Fibroblast of skin of left biceps (primary cell): Measurements from ENCODE around the gene RAE1.

Source experiments
- DNase-seq, 2 experiments: peaks; one replicate each; pipeline ENCODE4 v3.0.0-alpha.2; 2013; ENCODE audit warnings: low read depth in 2 of 2

RAE1 gene

GRCh38 chr20:57400231-57400701 lies 49.2 kb downstream of the RAE1 start:
- no peak for DNase-seq

- no peak for DNase-seq
These were observed 49.9 kb downstream of the RAE1 start for GRCh38 chr20:57400821-57401564.

GRCh38 chr20:57401565-57401918 lies 50.5 kb downstream of the RAE1 start:
- no peak for DNase-seq

GRCh38 chr20:57402206-57403125 lies 51.4 kb downstream of the RAE1 start:
- DNase-seq, result no peak

DNA sequence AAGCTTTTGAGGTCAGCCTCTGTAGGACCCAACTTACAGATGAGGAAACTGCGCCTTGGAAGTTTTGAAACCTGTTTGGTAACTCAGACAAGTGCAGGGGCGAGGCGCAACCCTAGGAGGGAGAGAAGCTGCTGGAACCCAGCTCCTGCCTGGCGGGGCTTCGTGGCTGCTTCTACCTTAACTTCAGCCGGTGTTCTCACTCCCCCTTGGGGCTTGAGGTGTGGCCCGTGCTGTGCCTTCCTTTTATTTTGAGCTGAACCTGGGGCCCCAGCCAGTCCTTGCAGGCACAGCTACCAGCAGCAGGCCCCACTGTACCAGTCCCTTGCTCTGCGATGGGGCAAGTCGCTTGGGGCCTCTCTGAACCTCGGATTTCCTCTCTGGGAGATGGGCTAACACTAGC lies 52.2 kb downstream of the RAE1 start:
- DNase-seq, result no peak

- no peak for DNase-seq
These were observed 53.0 kb downstream of the RAE1 start for GRCh38 chr20:57404006-57404405.

DNA sequence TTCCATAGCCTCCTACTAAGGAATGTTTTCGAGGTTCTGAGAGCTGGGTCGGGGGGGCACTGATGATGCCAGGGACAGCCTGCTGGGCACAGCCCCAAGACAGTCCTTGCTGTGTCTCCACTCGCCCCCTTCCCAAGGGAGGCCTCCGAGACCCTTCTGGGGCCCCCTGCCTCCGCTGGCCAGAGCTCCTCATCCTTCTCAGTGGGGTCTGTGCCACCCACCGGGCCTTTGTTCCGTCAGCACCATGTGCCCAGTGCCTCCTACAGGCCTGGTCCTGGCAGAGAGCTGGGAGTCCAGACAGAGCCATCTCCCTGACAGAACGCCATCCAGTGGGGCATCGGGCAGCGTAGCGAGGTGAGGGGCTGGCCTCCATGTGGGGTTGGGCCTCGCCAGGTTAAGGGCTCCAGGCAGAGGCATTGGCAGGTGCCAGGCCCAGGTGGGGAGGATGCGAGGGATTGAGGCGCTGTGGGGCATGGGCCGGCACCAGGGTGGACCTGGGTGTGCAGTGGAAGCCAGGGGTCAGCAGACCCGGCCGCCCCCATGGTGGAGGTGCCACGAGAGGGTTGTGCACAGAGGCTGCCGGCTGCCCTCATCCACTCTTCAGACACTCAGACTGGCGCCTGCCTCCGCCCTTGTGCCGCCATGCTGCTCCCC lies 53.5 kb downstream of the RAE1 start:
- no peak for DNase-seq

DNA sequence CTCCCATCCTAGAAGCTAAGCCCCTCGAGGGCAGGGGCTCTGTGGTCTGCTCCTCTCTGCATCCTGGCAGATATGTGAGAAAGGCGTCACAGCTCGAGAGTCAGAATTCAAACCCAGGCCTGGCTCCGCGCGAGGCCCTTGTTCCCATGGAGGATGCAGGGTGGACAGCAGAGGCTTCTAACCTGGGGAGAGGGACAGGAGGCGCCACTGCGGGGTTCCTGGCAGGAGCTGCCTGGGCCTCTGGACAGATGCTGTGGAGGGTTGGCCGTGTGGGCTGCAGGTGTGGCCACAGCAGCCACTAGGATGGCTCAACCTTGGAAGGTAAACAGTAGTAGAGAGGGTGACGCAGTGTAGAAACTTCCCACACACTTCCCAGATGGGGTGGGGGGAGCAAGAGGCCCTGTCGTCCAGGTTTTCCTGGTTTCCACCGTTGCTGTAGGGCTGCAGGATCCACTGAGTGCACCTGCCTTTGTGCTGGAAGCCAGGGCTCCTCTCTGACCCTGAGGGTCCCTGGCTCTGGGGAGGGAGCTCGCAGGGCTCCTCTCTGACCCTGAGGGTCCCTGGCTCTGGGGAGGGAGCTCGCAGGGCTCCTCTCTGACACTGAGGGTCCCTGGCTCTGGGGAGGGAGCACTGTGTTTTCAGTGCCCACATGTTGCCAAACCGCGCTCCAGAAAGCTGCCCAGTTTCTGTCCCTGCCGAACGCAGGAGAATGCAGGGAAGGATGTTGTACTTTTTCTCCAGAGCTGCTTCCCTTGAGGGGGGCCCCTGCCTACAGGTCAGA lies 54.4 kb downstream of the RAE1 start:
- no peak for DNase-seq

GRCh38 chr20:57407541-57407956 lies 56.5 kb downstream of the RAE1 start:
- no peak for DNase-seq

- no peak for DNase-seq
These were observed 57.1 kb downstream of the RAE1 start for GRCh38 chr20:57408131-57408530.

- DNase-seq, result no peak
These were observed 57.6 kb downstream of the RAE1 start for GRCh38 chr20:57408536-57409233.

GRCh38 chr20:57409316-57409671 lies 58.2 kb downstream of the RAE1 start:
- no peak for DNase-seq

DNA sequence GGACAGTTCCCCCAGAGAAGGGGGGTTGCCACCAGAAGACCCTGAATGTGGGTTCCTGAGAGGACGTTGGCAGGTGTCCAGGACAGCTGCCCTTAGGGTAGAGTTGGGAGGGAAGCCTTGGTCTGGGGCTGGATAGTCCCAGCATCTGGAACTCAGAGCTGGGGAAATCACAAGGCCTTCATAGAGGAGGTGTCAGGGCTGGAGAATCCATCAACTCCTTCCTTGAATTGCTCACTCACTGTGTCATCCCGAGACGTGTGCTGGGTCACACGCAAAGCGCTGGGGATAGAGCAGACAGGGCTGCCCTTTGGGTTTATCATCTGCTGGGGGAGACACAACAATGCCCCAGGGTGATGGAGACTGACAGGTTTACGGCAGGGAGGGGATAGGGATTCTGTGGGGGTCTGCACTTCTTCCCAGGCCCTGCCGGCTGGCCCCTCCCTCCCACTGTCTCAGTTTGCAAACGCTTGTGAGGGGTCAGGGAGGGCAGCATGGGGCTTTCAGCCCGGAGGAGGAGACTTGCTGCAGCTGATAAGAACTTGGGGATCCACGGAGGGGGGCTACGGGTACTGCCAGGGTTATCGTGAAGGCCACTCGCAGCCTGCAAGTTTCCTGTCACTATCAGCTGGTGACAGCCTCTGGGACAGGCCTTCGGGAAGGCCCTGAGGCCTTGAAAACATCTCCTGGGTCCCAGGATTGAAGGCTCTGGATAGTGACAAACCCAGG lies 58.8 kb downstream of the RAE1 start:
- DNase-seq, result no peak

GRCh38 chr20:57410398-57410920 lies 59.4 kb downstream of the RAE1 start:
- no peak for DNase-seq

DNA sequence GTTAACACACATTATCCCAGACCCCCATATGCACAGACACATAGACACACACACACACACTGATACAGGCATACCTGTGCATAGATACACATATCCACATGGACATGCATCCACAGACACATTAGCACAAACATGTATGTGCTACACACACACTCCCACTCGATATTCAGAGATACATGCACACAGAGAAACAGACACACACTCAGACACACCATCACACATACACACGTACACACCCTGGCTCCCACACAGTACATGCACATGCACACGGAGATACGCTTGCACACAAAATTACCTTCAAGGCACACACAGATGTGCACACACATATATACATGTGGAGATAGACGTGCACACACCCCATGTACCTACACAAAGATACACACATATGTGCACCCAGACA lies 59.9 kb downstream of the RAE1 start:
- no peak for DNase-seq

GRCh38 chr20:57411406-57412283 lies 60.6 kb downstream of the RAE1 start:
- no peak for DNase-seq

GRCh38 chr20:57412347-57413029 lies 61.4 kb downstream of the RAE1 start:
- no peak for DNase-seq

DNA sequence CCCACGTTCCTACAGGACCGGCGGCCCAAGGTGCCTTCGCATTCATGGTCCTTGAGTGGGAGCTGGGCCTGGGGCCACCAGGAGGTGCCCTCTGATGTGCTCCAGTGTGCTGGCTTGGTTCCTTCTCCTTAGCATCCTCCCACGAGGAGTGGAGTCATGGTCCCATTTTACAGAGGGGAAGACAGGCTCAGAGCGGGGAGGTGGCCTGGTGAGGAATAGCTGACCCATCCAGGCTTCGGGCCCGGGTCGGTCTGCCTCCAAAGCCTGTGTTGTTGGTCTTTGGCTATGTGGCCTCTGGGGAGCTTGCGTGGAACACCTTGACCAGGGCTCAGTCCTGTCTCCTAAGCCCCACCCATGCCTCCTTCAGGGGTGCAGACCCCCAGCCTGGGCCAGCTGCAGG lies 62.9 kb downstream of the RAE1 start:
- DNase-seq, result no peak
